NT2/D1 (cell line): ENCODE results near the gene DNAJB7.

Experiments used
- DNase-seq: peaks from one replicate; pipeline ENCODE4 v3.0.0-alpha.2; 2011; ENCODE audit warnings: low read depth, low spot score
- H3K27me3 ChIP-seq: 2 replicates; pipeline ENCODE4 v1.6.0; 2011; ENCODE audit warnings: mild to moderate bottlenecking; ENCODE audit not compliant: insufficient read length, insufficient read depth
- H3K36me3 ChIP-seq: 2 replicates; pipeline ENCODE4 v1.6.1; 2011; ENCODE audit warnings: mild to moderate bottlenecking, low read length, mixed read lengths; ENCODE audit not compliant: insufficient read depth, insufficient read length
- H3K4me1 ChIP-seq: 2 replicates; pipeline ENCODE4 v1.5.1; 2011; ENCODE audit not compliant: insufficient read depth, insufficient read length
- H3K4me3 ChIP-seq: 2 replicates; pipeline ENCODE4 v1.5.1; 2011; ENCODE audit warnings: low read depth; ENCODE audit not compliant: insufficient read length
- H3K9ac ChIP-seq: 2 replicates; pipeline ENCODE4 v1.6.0; 2011; ENCODE audit warnings: low read depth; ENCODE audit not compliant: insufficient read length
- H3K9me3 ChIP-seq: 2 replicates; pipeline ENCODE4 v1.5.1; 2011; ENCODE audit warnings: mild to moderate bottlenecking, low read length; ENCODE audit not compliant: insufficient read depth
- SUZ12 ChIP-seq: IDR thresholded peaks from 2 replicates; pipeline ENCODE4 v1.6.1; 2011; ENCODE audit not compliant: insufficient read length, insufficient read depth; ENCODE audit errors: extremely low read depth
- YY1 ChIP-seq: IDR thresholded peaks from 2 replicates; pipeline ENCODE4 v1.6.1; 2011; ENCODE audit not compliant: insufficient read length, insufficient read depth
- ZNF274 ChIP-seq: IDR thresholded peaks from 2 replicates; pipeline ENCODE4 v1.6.1; 2011; ENCODE audit warnings: mild to moderate bottlenecking, low read depth, low read length

Gene DNAJB7

DNA sequence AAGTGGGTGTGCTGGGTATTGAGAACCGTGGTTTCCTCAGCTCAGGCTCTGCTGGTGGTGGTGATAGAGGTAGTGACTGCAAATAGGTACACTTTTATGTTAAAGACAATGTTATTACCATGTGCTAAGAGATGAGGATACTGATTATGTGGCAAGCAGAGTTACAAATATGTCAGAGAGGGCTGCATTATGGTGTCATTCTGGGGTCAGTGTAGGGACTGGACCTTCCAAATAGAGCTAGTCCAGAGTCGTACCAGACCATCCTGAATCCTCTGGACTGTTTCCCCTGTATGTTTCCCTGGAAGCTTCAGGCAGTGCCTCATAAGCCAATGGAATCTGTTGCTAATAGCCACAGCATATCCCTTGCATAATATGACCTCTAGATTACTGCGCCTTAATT lies at the start of gene DNAJB7:
DNAJB7 (minus strand) TSS at position 101 of the 400 bp plus-strand sequence. CDS start 119 bp downstream, outside the sequence.
- Histone ChIP-seq H3K4me3 (no peak within 1 kb of the TSS), H3K4me1 (no peaks in the 10 kb centered on the region)

DNA sequence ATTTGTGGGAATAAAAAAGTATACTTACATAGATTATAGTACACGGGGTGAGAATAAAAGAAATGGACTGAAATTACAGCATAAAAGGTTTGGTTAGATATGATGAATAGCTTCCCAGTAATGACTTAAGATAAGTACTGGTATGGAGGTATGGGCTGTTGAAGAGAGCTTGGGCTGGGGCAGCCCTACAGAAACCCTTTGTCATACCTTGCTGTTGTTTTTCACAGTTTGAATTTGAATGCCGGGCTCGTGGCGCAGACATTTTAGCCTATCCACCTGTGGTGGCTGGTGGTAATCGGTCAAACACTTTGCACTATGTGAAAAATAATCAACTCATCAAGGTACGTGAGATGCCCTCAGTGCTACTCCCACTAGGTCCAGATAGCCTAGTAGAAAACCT lies 47.0 kb upstream of the DNAJB7 start:
- Histone ChIP-seq H3K36me3 (peaks cover 22% of the 10 kb centered on the region), H3K4me3 (no peak overlapping the region), H3K27me3 (no peaks in the 10 kb centered on the region), H3K9me3 (no peaks in the 10 kb centered on the region), H3K4me1 (no peaks in the 10 kb centered on the region), H3K9ac (no peak overlapping the region)
- DNase-seq: no peak
- TF ChIP-seq YY1 (no peak), ZNF274 (no peak), SUZ12 (no peak)

More for the DNA sequence above, at the start of gene DNAJB7:
- peaks cover 35% of the 10 kb centered on the region for H3K36me3 ChIP-seq
- no peak for DNase-seq
- no peaks in the 10 kb centered on the region for H3K9me3 ChIP-seq
- no peak within 1 kb of the TSS for H3K9ac ChIP-seq
- TF ChIP-seq ZNF274: no peak
- no peak for TF ChIP-seq SUZ12
- no peak for TF ChIP-seq YY1
- H3K27me3 ChIP-seq: no peaks in the 10 kb centered on the region

DNA sequence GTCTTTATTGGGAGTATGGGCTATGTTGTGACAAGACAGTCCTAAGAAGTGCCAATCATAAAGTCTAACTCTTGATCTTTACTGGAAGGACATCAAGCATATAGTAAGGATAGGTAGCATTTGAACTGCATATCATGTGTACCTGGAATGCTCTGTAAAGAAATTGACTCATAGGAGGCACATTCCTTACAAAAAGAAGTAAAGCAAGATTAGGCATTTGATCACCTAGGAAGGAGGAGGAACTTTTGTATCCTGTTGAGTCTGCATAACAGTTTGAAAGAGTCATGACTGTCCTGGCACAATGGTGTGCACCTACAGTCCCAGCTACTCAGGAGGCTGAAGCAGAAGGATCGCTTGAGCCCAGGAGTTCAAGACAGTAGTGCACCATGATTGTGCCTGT lies 42.2 kb upstream of the DNAJB7 start:
- H3K4me3 ChIP-seq: no peak overlapping the region
- H3K4me1 ChIP-seq: no peaks in the 10 kb centered on the region
- TF ChIP-seq SUZ12: no peak
- no peak for TF ChIP-seq ZNF274
- TF ChIP-seq YY1: no peak
- no peaks in the 10 kb centered on the region for H3K27me3 ChIP-seq
- H3K9me3 ChIP-seq: no peaks in the 10 kb centered on the region
- DNase-seq: no peak
- no peak overlapping the region for H3K9ac ChIP-seq
- peaks cover 6% of the 10 kb centered on the region for H3K36me3 ChIP-seq

DNA sequence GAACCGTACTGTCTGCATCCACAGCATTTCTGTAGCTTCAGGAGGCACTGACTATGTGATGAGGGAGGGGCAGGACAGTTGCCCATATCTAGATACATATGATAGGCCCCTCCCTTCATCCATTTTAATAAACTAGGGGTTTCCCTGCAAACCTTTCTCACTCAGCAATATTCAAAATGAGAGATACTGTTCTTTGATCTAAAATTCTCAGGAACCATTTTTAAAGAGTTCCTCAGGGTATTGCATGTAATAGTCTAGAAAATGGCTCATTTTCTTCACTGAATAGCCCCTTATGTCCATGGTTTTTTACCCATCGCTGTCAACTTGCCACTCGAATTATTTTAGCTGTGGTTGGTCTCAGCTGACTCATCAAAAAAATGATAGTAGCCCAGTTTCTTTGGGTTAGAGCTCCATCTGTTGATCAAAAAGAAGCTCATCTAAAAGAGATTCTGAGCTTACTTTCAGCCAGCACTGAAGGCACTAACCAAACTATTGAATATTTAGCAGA lies 37.0 kb upstream of the DNAJB7 start:
- Histone ChIP-seq H3K27me3 (no peaks in the 10 kb centered on the region), H3K4me3 (no peak overlapping the region), H3K4me1 (no peaks in the 10 kb centered on the region), H3K9me3 (no peaks in the 10 kb centered on the region), H3K9ac (no peak overlapping the region), H3K36me3 (no peaks in the 10 kb centered on the region)
- DNase-seq: peak; percentile 13
- TF ChIP-seq ZNF274 (no peak), YY1 (no peak), SUZ12 (no peak)

DNA sequence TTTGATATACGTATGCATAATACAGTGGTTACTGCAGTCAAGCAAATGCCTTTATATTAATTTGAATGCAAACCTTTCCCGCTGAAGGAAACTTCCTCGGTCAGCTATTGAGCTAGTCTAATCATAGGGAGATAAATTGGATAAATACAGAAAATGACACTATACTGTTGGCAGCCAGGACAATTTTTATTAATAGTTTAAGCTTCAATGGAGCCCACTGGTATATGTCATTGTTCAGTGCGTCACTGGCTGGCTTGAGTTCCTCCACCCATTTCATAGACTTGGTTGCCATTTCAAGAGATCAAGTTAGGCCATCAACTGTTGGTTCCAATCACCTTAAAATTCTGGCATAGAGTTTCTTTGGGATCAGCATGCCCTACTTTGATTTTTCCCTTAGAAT lies 32.5 kb upstream of the DNAJB7 start:
- no peak for TF ChIP-seq ZNF274
- TF ChIP-seq SUZ12: no peak
- no peak for TF ChIP-seq YY1
- Histone ChIP-seq H3K9me3 (no peaks in the 10 kb centered on the region), H3K9ac (no peak overlapping the region), H3K36me3 (peaks cover 11% of the 10 kb centered on the region), H3K4me1 (no peaks in the 10 kb centered on the region), H3K4me3 (no peak overlapping the region), H3K27me3 (no peaks in the 10 kb centered on the region)
- no peak for DNase-seq

DNA sequence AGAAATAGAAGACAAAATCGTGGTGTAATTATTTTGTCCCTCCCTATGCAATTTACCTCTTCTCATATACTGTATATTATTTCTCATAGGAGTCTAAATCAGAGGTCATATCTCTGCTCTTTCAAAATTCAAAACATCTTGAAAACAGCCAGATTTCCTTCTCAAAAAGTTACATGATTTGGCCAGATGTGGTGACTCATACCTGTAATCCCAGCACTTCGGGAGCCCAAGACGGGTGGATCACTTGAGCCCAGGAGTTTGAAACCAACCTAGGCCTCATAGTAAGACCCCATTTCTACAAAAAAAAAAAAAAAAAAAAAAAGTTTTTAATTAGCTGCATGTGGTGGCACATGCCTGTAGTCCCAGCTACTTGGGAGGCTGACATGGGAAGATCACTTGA lies 29.0 kb upstream of the DNAJB7 start:
- no peaks in the 10 kb centered on the region for H3K27me3 ChIP-seq
- peaks cover 41% of the 10 kb centered on the region for H3K36me3 ChIP-seq
- H3K4me3 ChIP-seq: no peak overlapping the region
- no peak overlapping the region for H3K9ac ChIP-seq
- H3K4me1 ChIP-seq: no peaks in the 10 kb centered on the region
- DNase-seq: no peak
- no peaks in the 10 kb centered on the region for H3K9me3 ChIP-seq
- TF ChIP-seq SUZ12: no peak
- TF ChIP-seq ZNF274: no peak
- TF ChIP-seq YY1: no peak

DNA sequence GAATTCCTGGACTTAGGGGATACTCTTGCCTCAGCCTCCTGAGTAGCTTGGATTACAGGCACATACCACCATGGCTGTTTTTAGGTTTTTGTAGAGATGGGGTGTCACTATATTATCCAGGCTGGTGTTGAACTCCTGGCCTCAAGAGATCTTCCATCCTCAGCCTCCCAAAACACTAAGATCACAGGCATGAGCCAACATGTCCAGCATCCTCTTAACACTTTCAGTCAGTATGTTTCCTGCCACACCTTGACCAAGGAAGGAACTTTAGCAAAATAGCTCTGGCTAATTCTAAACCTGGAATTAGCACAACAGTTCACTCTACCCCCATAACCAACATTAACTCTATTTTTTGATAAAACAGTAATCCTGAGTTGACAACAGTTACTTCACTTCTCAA lies 27.2 kb upstream of the DNAJB7 start:
- H3K9me3 ChIP-seq: no peaks in the 10 kb centered on the region
- H3K4me3 ChIP-seq: no peak overlapping the region
- no peaks in the 10 kb centered on the region for H3K4me1 ChIP-seq
- peaks cover 45% of the 10 kb centered on the region for H3K36me3 ChIP-seq
- no peak overlapping the region for H3K9ac ChIP-seq
- DNase-seq: no peak
- no peaks in the 10 kb centered on the region for H3K27me3 ChIP-seq
- TF ChIP-seq YY1 (no peak), SUZ12 (no peak), ZNF274 (no peak)
